ENCODE measurements around the gene CLNK. TPM values are rescaled to one million over a fixed set of nuclear protein-coding genes. Genes with fewer than 3 reads are reported as not detected.

Gene CLNK
- total and polyA plus RNA-seq, 4 donors = 0.04 to 0.57 (median 0.14) TPM; not detected in 1

DNA sequence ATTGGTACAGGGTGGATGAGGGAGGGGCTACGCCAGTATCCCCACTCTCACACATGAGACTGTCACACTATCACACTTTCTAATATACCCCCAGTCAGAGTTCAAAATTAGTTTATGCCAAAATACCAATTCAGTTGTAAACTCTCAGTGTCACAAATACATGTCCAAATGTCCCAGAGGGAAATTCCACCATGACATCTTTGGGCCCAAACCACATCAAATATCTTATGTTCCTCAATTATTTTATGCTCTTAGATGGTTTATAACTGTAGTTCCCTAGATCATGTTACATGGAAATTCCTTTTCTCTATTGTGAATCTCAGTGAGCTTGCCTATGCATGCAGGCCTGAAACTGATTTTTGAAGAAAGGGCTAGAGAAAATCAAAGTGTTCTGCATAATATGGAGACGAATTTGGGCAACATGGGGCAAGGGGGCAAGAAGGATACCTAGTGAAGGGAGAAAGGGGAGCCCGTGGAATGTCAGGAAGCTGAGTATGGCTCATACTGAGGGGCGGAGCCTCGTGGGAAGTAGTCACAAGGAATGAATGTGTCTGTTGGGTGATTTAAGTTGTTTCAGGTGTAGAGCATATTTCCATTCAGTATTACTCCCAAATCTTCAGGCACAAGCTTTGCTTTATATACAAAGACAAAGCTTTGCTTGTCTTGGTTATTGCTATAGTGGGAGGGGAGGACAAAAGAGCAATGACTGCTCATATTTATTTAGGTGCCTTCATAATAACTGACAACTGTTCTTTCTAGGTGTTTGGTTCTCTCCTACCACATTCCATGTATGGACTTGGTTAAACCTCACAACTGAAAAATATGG is 40.8 kb downstream of the CLNK start:
- Histone ChIP-seq H3K27ac (ENCODE audit: low read depth in 1 of 2, low read length in 1 of 2) (no peak overlapping the region), H3K4me1 (ENCODE audit: control insufficient read depth in 5 of 5, insufficient read depth in 5 of 5, low read length in 5 of 5) (peaks cover 0 to 6% (median 0%) of the 10 kb centered on the region in 5 donors), H3K27me3 (ENCODE audit: control insufficient read depth in 3 of 3, insufficient read depth in 3 of 3, low read length in 2 of 3) (no peaks in the 10 kb centered on the region), H3K9me3 (ENCODE audit: control insufficient read depth in 4 of 4, insufficient read depth in 3 of 4, low read length in 3 of 4) (peaks cover 0 to 2% (median 0%) of the 10 kb centered on the region in 4 donors), H3K36me3 (ENCODE audit: control insufficient read depth in 4 of 4, insufficient read depth in 4 of 4, low read length in 4 of 4) (no peaks in the 10 kb centered on the region), H3K9ac (ENCODE audit: insufficient read depth in 1 of 2, low read length in 2 of 2) (no peak overlapping the region), H3K4me3 (no peak overlapping the region)
- TF ChIP-seq CTCF (IDR thresholded peaks at IDR 0.05; ENCODE audit: control extremely low read depth, extremely low read depth) = no peak
- no peak for DNase-seq
- WGBS, 2 donors = 77 to 91% methylated on average over 5 of the region's 5 CpGs
- no peak for ATAC-seq (ENCODE audit: insufficient read depth, low FRiP score)

GRCh38 chr4:10640561-10641201 is 43.9 kb downstream of the CLNK start:
- no peak overlapping the region for H3K4me3 ChIP-seq
- 26 to 39% methylated on average over 5 of the region's 5 CpGs for WGBS, 2 donors
- H3K9ac ChIP-seq (ENCODE audit: insufficient read depth in 1 of 2, low read length in 2 of 2) = no peak overlapping the region
- DNase-seq = no peak
- peaks cover 0 to 6% (median 0%) of the 10 kb centered on the region in 5 donors for H3K4me1 ChIP-seq (ENCODE audit: control insufficient read depth in 5 of 5, insufficient read depth in 5 of 5, low read length in 5 of 5)
- H3K27me3 ChIP-seq (ENCODE audit: control insufficient read depth in 3 of 3, insufficient read depth in 3 of 3, low read length in 2 of 3) = no peaks in the 10 kb centered on the region
- no peak for ATAC-seq (ENCODE audit: insufficient read depth, low FRiP score)
- TF ChIP-seq CTCF (IDR thresholded peaks at IDR 0.05; ENCODE audit: control extremely low read depth, extremely low read depth) = no peak
- H3K9me3 ChIP-seq (ENCODE audit: control insufficient read depth in 4 of 4, insufficient read depth in 3 of 4, low read length in 3 of 4) = no peaks in the 10 kb centered on the region
- no peaks in the 10 kb centered on the region for H3K36me3 ChIP-seq (ENCODE audit: control insufficient read depth in 4 of 4, insufficient read depth in 4 of 4, low read length in 4 of 4)
- no peak overlapping the region for H3K27ac ChIP-seq (ENCODE audit: low read depth in 1 of 2, low read length in 1 of 2)

DNA sequence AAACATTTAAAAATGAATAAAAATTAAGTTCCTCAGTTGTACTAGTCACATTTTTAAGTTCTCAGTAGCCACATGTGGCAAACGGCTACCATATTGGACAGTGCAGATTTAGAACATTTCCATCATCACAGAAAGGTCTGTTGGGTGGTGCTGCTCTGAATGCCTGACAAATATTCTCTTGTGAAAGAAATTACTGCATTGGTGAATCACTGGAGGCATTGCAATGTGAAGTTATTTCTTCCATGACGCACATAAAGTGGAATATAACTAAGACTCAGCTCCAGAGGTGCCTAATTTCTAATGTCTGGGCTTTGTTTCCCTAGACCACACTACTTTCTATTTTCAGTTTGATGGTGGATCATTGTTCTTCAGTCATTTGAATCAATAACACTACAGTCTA is 44.9 kb downstream of the CLNK start:
- H3K4me3 ChIP-seq = no peak overlapping the region
- ATAC-seq (ENCODE audit: insufficient read depth, low FRiP score) (no peak), DNase-seq (no peak)
- no peaks in the 10 kb centered on the region for H3K27me3 ChIP-seq (ENCODE audit: control insufficient read depth in 3 of 3, insufficient read depth in 3 of 3, low read length in 2 of 3)
- no peak overlapping the region for H3K27ac ChIP-seq (ENCODE audit: low read depth in 1 of 2, low read length in 1 of 2)
- H3K4me1 ChIP-seq (ENCODE audit: control insufficient read depth in 5 of 5, insufficient read depth in 5 of 5, low read length in 5 of 5) = peaks cover 0 to 6% (median 0%) of the 10 kb centered on the region in 5 donors
- 88 to 91% methylated on average over 2 of the region's 2 CpGs for WGBS, 2 donors
- no peaks in the 10 kb centered on the region for H3K36me3 ChIP-seq (ENCODE audit: control insufficient read depth in 4 of 4, insufficient read depth in 4 of 4, low read length in 4 of 4)
- no peak overlapping the region for H3K9ac ChIP-seq (ENCODE audit: insufficient read depth in 1 of 2, low read length in 2 of 2)
- peaks cover 0 to 2% (median 0%) of the 10 kb centered on the region in 4 donors for H3K9me3 ChIP-seq (ENCODE audit: control insufficient read depth in 4 of 4, insufficient read depth in 3 of 4, low read length in 3 of 4)
- TF ChIP-seq CTCF (IDR thresholded peaks at IDR 0.05; ENCODE audit: control extremely low read depth, extremely low read depth) = no peak
